GM12874 (cell line): ENCODE measurements around the gene GAB2.

Experiments used
- CTCF ChIP-seq: IDR thresholded peaks from 2 replicates; pipeline ENCODE4 v1.5.1; 2011; ENCODE audit warnings: low read depth, mild to moderate bottlenecking, control low read depth, low read length, moderate library complexity; ENCODE audit not compliant: insufficient read depth

GAB2 gene

DNA sequence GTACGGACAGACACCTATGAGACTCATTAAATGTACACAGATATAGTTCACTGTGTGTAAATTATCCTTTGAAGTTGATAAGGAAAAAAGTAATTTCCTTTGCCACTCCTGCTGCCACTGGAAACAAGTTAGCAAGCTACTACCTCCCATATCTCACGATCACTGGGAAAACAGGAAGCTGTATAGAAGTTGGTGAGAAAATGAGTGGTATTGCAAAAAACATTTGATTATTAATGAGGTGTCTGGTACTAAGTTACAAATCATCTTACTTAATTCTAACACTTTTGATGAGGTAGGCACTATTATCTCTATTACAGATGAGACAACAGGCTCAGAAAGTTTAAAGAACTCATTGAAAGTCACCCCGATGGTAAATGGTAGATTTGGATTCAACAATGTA lies 68.5 kb downstream of the GAB2 start:
- no peak for TF ChIP-seq CTCF

DNA sequence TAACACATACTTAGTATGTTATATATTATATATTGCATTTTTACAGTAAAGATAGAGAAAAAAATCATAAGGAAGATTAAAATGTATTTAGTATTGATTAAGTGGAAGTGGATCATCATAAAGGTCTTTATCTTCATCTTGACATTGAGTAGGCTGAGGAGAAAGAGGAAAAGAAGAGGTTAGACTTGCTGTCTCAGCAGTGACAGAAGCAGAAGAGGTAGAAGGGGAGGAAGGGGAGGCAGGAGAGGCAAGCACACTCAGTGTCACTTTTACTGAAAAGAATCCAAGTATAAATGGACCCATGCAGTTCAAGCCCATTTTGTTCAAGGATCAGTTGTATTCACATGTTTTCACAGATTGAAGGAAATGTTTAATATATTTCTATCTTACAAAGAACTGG lies 69.7 kb downstream of the GAB2 start:
- TF ChIP-seq CTCF = no peak

DNA sequence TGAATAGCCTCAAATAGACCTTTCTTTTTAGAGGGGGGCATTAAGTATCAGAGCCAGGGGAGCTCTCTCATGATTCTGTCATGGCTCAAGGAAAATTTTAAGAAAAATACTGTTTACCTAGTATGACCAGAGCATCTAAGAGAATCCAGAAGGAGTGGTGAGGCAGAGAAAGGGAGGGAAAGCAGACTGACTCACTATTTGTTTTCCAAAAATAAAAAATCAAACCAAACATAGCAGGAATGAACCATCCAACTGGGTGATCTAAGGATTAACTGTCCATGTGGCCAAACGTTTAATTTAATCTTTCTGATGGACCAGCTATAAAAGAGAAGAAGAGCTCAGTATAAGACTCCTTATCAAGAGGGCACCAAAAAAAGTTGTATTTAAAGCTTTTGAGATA lies 70.8 kb downstream of the GAB2 start:
- TF ChIP-seq CTCF = no peak

DNA sequence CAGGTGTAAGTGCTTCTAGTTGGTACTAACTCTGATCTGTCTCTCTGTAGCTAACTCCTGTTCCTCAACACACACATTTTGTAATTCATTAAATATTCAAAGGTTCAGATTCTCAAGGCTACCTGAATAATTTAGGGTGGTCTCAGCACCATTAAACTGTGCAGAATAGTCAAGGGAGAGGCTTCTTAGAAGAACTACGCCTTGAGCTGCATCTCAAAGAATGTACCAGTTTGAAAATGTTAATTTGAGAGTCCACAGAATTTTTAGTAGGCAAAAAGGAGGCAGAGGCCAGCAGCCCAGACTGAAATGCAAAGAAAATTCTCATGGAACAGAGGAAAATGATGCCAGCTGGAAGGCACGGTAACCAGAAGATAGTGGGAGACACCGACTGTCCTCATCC lies 72.2 kb downstream of the GAB2 start:
- no peak for TF ChIP-seq CTCF

DNA sequence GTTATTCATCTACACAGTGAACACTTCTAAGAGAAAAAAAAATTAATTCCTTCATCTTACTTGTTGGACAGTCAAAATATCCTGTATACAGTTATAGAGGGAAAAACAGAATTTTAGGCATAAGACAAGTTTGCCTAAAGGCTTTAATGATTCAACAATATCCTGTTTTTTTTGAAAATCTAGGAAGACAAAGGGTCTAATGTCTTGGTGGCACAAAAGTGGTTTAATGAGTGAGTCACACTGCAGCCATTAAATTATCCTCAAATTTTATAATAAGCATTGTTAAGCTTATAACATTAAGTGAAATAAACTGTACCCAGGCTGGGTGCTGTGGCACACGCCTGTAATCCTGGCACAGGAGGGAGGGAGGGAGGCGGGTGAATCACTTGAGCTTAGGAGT lies 72.9 kb downstream of the GAB2 start:
- no peak for TF ChIP-seq CTCF

DNA sequence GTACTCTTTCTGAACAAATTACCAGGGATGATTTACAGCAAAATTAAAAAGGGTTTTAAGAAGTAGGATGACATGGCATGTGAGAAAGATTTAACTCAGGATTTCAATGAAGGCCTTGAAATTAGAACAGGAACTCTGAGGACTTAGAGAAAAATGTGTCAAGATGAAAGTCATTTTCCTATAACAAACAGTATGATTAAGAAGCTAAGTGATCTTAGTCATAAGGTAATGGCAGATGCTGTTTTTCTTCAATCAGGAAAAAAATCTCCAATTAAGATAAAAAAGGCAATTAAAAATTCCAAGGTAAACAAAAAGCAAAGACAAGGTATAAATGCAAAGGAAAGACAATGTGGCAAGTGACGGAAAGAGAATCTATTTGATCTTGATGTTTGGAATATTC lies 73.5 kb downstream of the GAB2 start:
- no peak for TF ChIP-seq CTCF

DNA sequence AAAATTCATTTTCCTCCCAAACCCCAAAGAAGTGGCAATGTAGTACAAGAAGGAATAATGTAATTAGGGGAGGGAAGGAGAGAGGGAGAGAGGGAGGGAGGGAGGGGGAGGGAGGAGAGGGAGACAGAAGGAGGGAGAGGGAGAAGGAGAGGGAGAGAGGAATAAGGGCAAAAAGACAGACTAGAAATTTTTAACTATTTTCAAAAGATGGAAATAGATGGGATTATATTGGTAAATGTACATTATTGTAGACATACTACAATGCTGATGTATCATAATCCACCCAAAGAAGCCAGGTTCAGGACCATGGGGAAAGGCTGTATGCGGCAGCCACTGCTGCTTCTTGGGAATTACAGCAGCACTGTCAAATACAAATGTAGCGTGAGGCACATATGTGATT lies 74.3 kb downstream of the GAB2 start:
- TF ChIP-seq CTCF = no peak

DNA sequence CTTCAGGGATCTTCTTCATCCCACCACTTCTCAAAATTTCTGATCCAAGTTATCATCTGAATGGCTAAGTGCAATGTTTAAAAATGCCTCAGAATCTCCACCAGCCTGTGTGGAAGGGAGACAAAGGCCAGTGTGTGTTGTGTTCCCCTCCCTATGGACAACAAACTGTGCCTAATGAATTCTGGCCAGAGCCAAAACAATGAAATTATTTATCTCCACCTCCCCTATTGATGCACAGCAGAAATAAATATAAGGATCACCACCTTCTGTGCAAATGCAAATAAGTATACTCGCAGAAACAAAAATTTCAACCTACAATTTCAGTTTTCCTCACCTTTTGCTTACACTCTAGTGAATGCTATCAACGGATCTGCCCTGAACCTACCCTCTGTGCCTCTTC lies 75.8 kb downstream of the GAB2 start:
- no peak for TF ChIP-seq CTCF
